Activated CD8-positive, alpha-beta T cell treated with anti-CD3 and anti-CD28 coated beads for 36 hours (primary cell): ENCODE data around the gene PRKCE. TPM values are rescaled to one million over a fixed set of nuclear protein-coding genes. Genes with fewer than 3 reads are reported as not detected.

Source experiments
- ATAC-seq: fragments of 200-7000 bp; cut with Tn5 transposase; one replicate; pipeline ENCODE4 v1.10.0; 2021; ENCODE audit warnings: mild to moderate bottlenecking, moderate library complexity
- CTCF ChIA-PET: fragments of 350-600 bp; sonication (Branson Sonifier 250); formaldehyde crosslinking; loops from one replicate; lab custom pipeline; 2021; ENCODE audit warnings: antibody characterized with exemption; lab: Charles Lee
- POLR2A ChIA-PET: fragments of 350-600 bp; sonication (Branson Sonifier 250); formaldehyde crosslinking; loops from one replicate; lab custom pipeline; 2021; ENCODE audit warnings: antibody characterized with exemption; lab: Charles Lee
- DNase-seq: peaks from one replicate; pipeline ENCODE4 v3.0.0-alpha.2; 2020
- H3K27ac Mint-ChIP-seq: one replicate; pipeline ENCODE4 v1.8.0; 2021; ENCODE audit warnings: mild to moderate bottlenecking, mixed read lengths
- H3K27me3 Mint-ChIP-seq: one replicate; pipeline ENCODE4 v1.8.0; 2021; ENCODE audit warnings: mixed read lengths
- H3K36me3 Mint-ChIP-seq: one replicate; pipeline ENCODE4 v1.8.0; 2021; ENCODE audit warnings: low read depth, mixed read lengths
- H3K4me1 Mint-ChIP-seq: one replicate; pipeline ENCODE4 v1.8.0; 2021; ENCODE audit warnings: low read depth, mixed read lengths
- H3K4me3 Mint-ChIP-seq: one replicate; pipeline ENCODE4 v1.8.0; 2021; ENCODE audit warnings: mild to moderate bottlenecking, moderate library complexity, mixed read lengths
- H3K9me3 Mint-ChIP-seq: one replicate; pipeline ENCODE4 v1.8.0; 2021; ENCODE audit warnings: mixed read lengths
- intact Hi-C: fragments of 100-400 bp; cut with micrococcal nuclease; formaldehyde crosslinking; loops from one replicate; pipeline ENCODE4 v1.10.0; 2022
- total RNA-seq, 2 experiments: library from RNA; stranded (reverse); gene quantifications; one replicate each; pipeline ENCODE4 v1.2.3, GENCODE V29; 2021
- TF ChIP-seq, protein P1 (sequence below): fragments of 200-600 bp; IDR thresholded peaks from one replicate; pipeline ENCODE4 v1.8.0; 2022; ENCODE audit warnings: antibody characterized with exemption, mild to moderate bottlenecking

The PRKCE gene
- total RNA-seq, 2 experiments from 2014 or later: 11.5 to 11.9 TPM

DNA sequence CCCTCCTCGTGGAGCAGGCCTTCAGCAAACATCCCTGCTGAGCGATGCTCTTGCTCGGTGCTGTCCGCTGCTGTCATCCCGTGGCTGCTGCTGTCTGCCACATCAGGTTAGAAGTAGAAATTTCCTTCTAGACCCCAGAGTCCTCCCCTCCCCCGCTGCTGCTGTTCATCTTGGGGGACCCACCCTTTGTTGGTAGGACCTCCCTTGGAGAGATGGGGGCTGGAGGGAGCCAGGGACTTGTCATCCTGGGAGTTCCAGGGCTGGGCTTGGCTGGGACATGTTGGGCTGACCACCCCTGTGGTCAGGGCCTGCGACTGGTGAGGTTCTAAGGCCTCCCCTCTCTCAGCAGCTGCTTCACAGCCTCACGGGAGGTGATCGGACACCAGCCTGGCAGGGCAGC is 122.4 kb downstream of the PRKCE start:
- no peaks in the 10 kb centered on the region for H3K9me3 Mint-ChIP-seq
- H3K27ac Mint-ChIP-seq: no peak overlapping the region
- ATAC-seq (no peak), DNase-seq (no peak)
- POLR2A ChIA-PET: no interaction called here
- H3K27me3 Mint-ChIP-seq: no peaks in the 10 kb centered on the region
- H3K4me1 Mint-ChIP-seq: peaks cover 3% of the 10 kb centered on the region
- H3K36me3 Mint-ChIP-seq: no peaks in the 10 kb centered on the region
- H3K4me3 Mint-ChIP-seq: no peak overlapping the region
- CTCF ChIA-PET: no interaction called here
- TF ChIP-seq, protein P1, sequence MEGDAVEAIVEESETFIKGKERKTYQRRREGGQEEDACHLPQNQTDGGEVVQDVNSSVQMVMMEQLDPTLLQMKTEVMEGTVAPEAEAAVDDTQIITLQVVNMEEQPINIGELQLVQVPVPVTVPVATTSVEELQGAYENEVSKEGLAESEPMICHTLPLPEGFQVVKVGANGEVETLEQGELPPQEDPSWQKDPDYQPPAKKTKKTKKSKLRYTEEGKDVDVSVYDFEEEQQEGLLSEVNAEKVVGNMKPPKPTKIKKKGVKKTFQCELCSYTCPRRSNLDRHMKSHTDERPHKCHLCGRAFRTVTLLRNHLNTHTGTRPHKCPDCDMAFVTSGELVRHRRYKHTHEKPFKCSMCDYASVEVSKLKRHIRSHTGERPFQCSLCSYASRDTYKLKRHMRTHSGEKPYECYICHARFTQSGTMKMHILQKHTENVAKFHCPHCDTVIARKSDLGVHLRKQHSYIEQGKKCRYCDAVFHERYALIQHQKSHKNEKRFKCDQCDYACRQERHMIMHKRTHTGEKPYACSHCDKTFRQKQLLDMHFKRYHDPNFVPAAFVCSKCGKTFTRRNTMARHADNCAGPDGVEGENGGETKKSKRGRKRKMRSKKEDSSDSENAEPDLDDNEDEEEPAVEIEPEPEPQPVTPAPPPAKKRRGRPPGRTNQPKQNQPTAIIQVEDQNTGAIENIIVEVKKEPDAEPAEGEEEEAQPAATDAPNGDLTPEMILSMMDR: no peak
- intact Hi-C loops: loop anchor here (10.0 kb wide), 1 partner anchor 161 kb away; no protein-coding TSS in a partner anchor

DNA sequence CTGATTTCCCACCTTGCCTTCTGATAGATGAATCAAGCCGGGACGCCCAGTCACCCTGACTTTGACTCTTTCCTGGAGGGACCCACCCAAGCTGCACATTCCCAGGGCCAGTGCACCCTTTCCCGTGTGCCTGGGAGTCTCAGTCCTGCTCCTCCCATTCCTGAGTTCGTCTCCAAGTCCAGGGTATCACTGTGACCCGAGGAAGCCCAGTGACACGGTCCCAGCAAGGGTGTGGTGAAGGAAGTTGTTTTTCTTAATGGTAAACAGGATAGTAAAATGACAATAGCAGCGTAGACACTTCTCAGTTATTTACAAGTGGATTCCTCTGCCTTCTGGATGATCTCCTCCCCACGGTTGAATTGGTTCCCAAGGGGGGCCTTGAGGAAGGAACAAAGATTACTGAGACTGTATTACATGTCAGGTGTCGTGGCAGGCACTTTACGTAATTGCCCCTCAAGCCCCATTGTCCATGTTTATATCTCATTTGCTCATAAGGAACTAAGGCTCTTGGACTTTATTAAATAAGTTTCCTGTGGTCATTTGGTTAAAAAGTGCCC is 123.3 kb downstream of the PRKCE start:
- Mint-ChIP-seq H3K4me1 (peaks cover 3% of the 10 kb centered on the region), H3K4me3 (no peak overlapping the region), H3K9me3 (no peaks in the 10 kb centered on the region), H3K36me3 (no peaks in the 10 kb centered on the region), H3K27ac (no peak overlapping the region), H3K27me3 (no peaks in the 10 kb centered on the region)
- no peak for ATAC-seq
- TF ChIP-seq, protein P1: no peak
- CTCF ChIA-PET: no interaction called here
- POLR2A ChIA-PET: no interaction called here
- no peak for DNase-seq
- intact Hi-C loops: loop anchor here (10.0 kb wide), 1 partner anchor 160 kb away; no protein-coding TSS in a partner anchor

- Mint-ChIP-seq H3K9me3 (no peaks in the 10 kb centered on the region), H3K27ac (no peak overlapping the region), H3K36me3 (no peaks in the 10 kb centered on the region), H3K27me3 (no peaks in the 10 kb centered on the region), H3K4me3 (no peak overlapping the region), H3K4me1 (peaks cover 3% of the 10 kb centered on the region)
- POLR2A ChIA-PET: no interaction called here
- TF ChIP-seq, protein P1: no peak
- CTCF ChIA-PET: no interaction called here
- intact Hi-C loops: loop anchor here (10.0 kb wide), 1 partner anchor 158 kb away; no protein-coding TSS in a partner anchor
- DNase-seq (no peak), ATAC-seq (no peak)
These were observed 124.9 kb downstream of the PRKCE start for GRCh38 chr2:45776160-45776955.

GRCh38 chr2:45777996-45778719 is 126.7 kb downstream of the PRKCE start:
- CTCF ChIA-PET: interaction anchor here (0.6 to 4.4 kb wide), 42 partner anchors 7 to 796 kb away, joined by 3 to 51 read pairs (median 4); partner anchors contain the start of genes PRKCE and SRBD1

More at GRCh38 chr2:45777996-45778719, 126.7 kb downstream of the PRKCE start:
- Mint-ChIP-seq H3K4me3 (no peak overlapping the region), H3K4me1 (peaks cover 3% of the 10 kb centered on the region), H3K27me3 (no peaks in the 10 kb centered on the region), H3K27ac (no peak overlapping the region), H3K9me3 (no peaks in the 10 kb centered on the region), H3K36me3 (no peaks in the 10 kb centered on the region)
- POLR2A ChIA-PET: interaction anchor here (0.6 kb wide), 1 partner anchor 716 kb away, joined by 4 read pairs; no protein-coding TSS in a partner anchor
- DNase-seq (no peak), ATAC-seq (peak; percentile 27)
- intact Hi-C loops: loop anchor here (1.0 to 10.0 kb wide), 2 partner anchors 135 to 157 kb away; no protein-coding TSS in a partner anchor
- TF ChIP-seq, protein P1: no peak
